ENCODE data around the gene C6orf89. TPM values are rescaled to one million over a fixed set of nuclear protein-coding genes. Genes with fewer than 3 reads are reported as not detected.

Gene C6orf89
- total and polyA plus RNA-seq, 11 donors: 34.0 to 86.2 (median 71.4) TPM

GRCh38 chr6:36914227-36914794 lies 28.6 kb downstream of the C6orf89 start:
- intact Hi-C loops (cut with DNase I): loop anchor here in 2 of 10 donors (10.0 kb wide), 1 partner anchor 60 kb away; no protein-coding TSS in a partner anchor
- DNase-seq (no peak), ATAC-seq (peak in 2 of 4 donors; percentile 20 to 61)
- Histone ChIP-seq H3K4me3 (no peak overlapping the region), H3K4me1 (peaks cover 0 to 45% (median 20%) of the 10 kb centered on the region in 12 donors), H3K27me3 (no peaks in the 10 kb centered on the region), H3K36me3 (peaks cover 4 to 93% (median 79%) of the 10 kb centered on the region in 9 donors), H3K27ac (no peak overlapping the region), H3K9me3 (no peaks in the 10 kb centered on the region)
- WGBS, 4 donors: 73 to 78% (median 76%) methylated on average over 10 of the region's 10 CpGs
- no peak for TF ChIP-seq POLR2A (IDR thresholded peaks at IDR 0.05)
- TF ChIP-seq CTCF (IDR thresholded peaks at IDR 0.05): peak in 2 of 12 donors; percentile 9 to 30

DNA sequence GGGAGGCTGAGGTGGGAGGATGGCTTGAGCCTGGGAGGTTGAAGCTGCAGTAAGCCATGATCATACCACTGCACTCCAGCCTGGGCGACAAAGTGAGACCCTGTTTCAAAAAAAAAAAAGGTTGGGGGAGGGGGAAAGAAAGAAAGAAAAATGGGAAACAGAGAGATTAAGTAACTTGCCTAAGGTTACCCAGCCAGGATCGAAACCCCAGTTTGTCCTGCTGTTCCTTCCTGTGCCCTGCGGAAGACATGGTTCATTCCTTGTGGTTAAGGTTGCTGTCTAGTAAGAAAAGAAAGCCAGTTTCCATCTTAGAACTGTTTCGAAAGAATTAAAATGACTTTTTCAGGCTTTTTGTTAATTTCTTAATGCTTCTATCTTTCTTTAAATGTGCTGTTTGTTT lies 29.8 kb downstream of the C6orf89 start:
- Histone ChIP-seq H3K4me1 (peaks cover 0 to 52% (median 27%) of the 10 kb centered on the region in 12 donors), H3K27ac (peak overlapping the region in 5 of 12 donors; percentile 5 to 84 (median 14)), H3K36me3 (peaks cover 4 to 93% (median 83%) of the 10 kb centered on the region in 9 donors), H3K4me3 (no peak overlapping the region), H3K27me3 (no peaks in the 10 kb centered on the region), H3K9me3 (no peaks in the 10 kb centered on the region)
- 89 to 93% (median 91%) methylated on average over 4 of the region's 4 CpGs for WGBS, 4 donors
- DNase-seq: no peak
- intact Hi-C loops (cut with DNase I): loop anchor here in 3 of 10 donors (5.0 to 10.0 kb wide), 2 partner anchors 57 to 59 kb away; no protein-coding TSS in a partner anchor
- no peak for ATAC-seq
- TF ChIP-seq POLR2A (IDR thresholded peaks at IDR 0.05) (no peak), CTCF (IDR thresholded peaks at IDR 0.05) (no peak)

GRCh38 chr6:36916126-36916525 lies 30.4 kb downstream of the C6orf89 start:
- no peak for DNase-seq
- Histone ChIP-seq H3K36me3 (peaks cover 4 to 95% (median 82%) of the 10 kb centered on the region in 9 donors), H3K4me1 (peaks cover 0 to 54% (median 27%) of the 10 kb centered on the region in 12 donors), H3K9me3 (no peaks in the 10 kb centered on the region), H3K4me3 (no peak overlapping the region), H3K27ac (peak overlapping the region in 8 of 12 donors; percentile 5 to 84 (median 42)), H3K27me3 (no peaks in the 10 kb centered on the region)
- 81 to 86% (median 84%) methylated on average over 2 of the region's 2 CpGs for WGBS, 4 donors
- intact Hi-C loops (cut with DNase I): loop anchor here in 3 of 10 donors (5.0 to 10.0 kb wide), 2 partner anchors 56 to 59 kb away; no protein-coding TSS in a partner anchor
- peak in 1 of 4 donors; percentile 27 for ATAC-seq
- TF ChIP-seq CTCF (IDR thresholded peaks at IDR 0.05) (no peak), POLR2A (IDR thresholded peaks at IDR 0.05) (no peak)

DNA sequence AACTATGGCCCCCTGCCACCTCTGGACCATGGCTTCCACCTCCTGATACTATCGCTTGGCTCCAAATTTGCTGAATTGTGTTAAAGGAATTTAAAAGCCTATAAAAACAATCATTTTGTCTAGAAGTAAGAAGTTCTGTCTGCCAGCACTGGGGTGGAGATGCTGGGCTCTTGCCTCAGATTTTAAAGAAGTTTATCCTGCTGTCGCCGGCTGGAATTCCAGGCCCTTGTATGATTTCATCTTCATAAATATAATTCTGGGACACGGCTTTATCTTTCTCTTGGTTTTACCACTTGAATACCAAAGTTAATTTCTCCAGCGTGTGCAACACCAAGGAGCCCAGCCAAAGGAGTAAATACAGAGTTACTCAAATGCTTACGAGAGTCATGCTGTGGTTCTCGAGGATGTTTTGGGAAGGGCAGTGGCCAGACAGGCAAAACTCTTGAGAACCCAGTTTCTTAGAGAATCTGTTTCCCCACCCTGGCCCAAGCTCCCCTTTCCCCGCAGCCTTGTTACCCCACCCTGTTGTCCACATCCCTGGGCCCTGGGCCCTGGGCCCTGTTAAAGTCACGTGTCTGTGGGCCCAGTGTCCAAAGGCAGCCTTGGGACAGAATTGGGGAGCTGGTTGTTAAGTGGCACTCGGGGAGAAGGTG lies 31.9 kb downstream of the C6orf89 start:
- Histone ChIP-seq H3K4me1 (peaks cover 0 to 47% (median 23%) of the 10 kb centered on the region in 12 donors), H3K27ac (peak overlapping the region; percentile 53 to 84 (median 74)), H3K9me3 (no peaks in the 10 kb centered on the region), H3K36me3 (peaks cover 4 to 97% (median 84%) of the 10 kb centered on the region in 9 donors), H3K4me3 (no peak overlapping the region), H3K27me3 (no peaks in the 10 kb centered on the region)
- 64 to 75% (median 64%) methylated on average over 9 to 10 of the region's 10 CpGs for WGBS, 4 donors
- DNase-seq (peak in 2 of 5 donors; percentile 51 to 63), ATAC-seq (peak; percentile 2 to 71 (median 64))
- TF ChIP-seq CTCF (IDR thresholded peaks at IDR 0.05) (no peak), POLR2A (IDR thresholded peaks at IDR 0.05) (no peak)
- intact Hi-C loops (cut with DNase I): loop anchor here in 3 of 10 donors (5.0 to 10.0 kb wide), 2 partner anchors 55 to 57 kb away; no protein-coding TSS in a partner anchor
